ENCODE data around the gene JARID2.

- TF ChIP-seq POLR2A (IDR thresholded peaks at IDR 0.05) (no peak), CTCF (IDR thresholded peaks at IDR 0.05) (no peak), POLR2AphosphoS5 (IDR thresholded peaks at IDR 0.05) (no peak), EP300 (IDR thresholded peaks at IDR 0.05) (no peak)
These were observed 186.1 kb downstream of the JARID2 start for GRCh38 chr6:15431762-15432483.

All from suprapubic skin (tissue), 4 donors.